Spleen (tissue), 11 donors: ENCODE measurements around the gene GABBR2. TPM values are rescaled to one million over a fixed set of nuclear protein-coding genes. Genes with fewer than 3 reads are reported as not detected.

Experiments
- DNase-seq: peaks from one replicate; pipeline ENCODE4 v3.0.0-alpha.2; 2020
- H3K27ac ChIP-seq, 8 donors: fragments of 200-600 bp; sonication (generic) in 7 of 8; 1 replicate in 4 of 8; 2 replicates in 4 of 8; pipeline versions ENCODE4 v1.5.0 to v1.8.0; 2016 to 2021; ENCODE audit warnings: inconsistent platforms in 4 of 8, mild to moderate bottlenecking in 4 of 8, moderate library complexity in 1 of 8
- H3K27me3 ChIP-seq, 7 donors: fragments of 200-600 bp; sonication (generic) in 6 of 7; replicated peaks in 1 of 7; 1 replicate in 4 of 7; 2 replicates in 3 of 7; pipeline versions ENCODE4 v1.5.0 to v1.8.0; 2016 to 2021; ENCODE audit warnings: inconsistent platforms in 3 of 7, mild to moderate bottlenecking in 1 of 7
- H3K36me3 ChIP-seq, 6 donors: fragments of 200-600 bp; sonication (generic) in 5 of 6; 1 replicate in 4 of 6; 2 replicates in 2 of 6; pipeline versions ENCODE4 v1.5.0 to v1.8.0; 2016 to 2021; ENCODE audit warnings: inconsistent platforms in 2 of 6
- H3K4me1 ChIP-seq, 6 donors: fragments of 200-600 bp; sonication (generic) in 5 of 6; 1 replicate in 3 of 6; 2 replicates in 3 of 6; pipeline versions ENCODE4 v1.5.0 to v1.8.0; 2016 to 2021; ENCODE audit warnings: inconsistent platforms in 3 of 6
- H3K4me3 ChIP-seq, 8 donors: fragments of 200-600 bp; sonication (generic) in 7 of 8; 1 replicate in 4 of 8; 2 replicates in 4 of 8; pipeline versions ENCODE4 v1.5.0 to v1.8.0; 2016 to 2021; ENCODE audit warnings: inconsistent platforms in 4 of 8, mild to moderate bottlenecking in 4 of 8, moderate library complexity in 2 of 8
- H3K9me3 ChIP-seq, 8 donors: fragments of 200-600 bp; sonication (generic) in 7 of 8; 1 replicate in 4 of 8; 2 replicates in 4 of 8; pipeline versions ENCODE4 v1.5.0 to v1.8.0; 2016 to 2021; ENCODE audit warnings: inconsistent platforms in 4 of 8
- POLR2A ChIP-seq, 3 donors: fragments of 450-650 bp; IDR thresholded peaks; one replicate each; pipeline ENCODE4 v1.5.1; 2017; ENCODE audit warnings: antibody characterized with exemption in 3 of 3, mild to moderate bottlenecking in 1 of 3
- POLR2AphosphoS5 ChIP-seq, 3 donors: sonication (generic); formaldehyde crosslinking; IDR thresholded peaks; one replicate each; pipeline ENCODE4 v1.5.1; 2017; ENCODE audit warnings: antibody characterized with exemption in 3 of 3
- WGBS, 5 donors: extraction: QIAGEN DNeasy Blood & Tissue Kit in 3 of 5; methylation state at CpG; one replicate each; pipeline versions ENCODE4 v1.1.5 to v1.1.7; 2013 to 2018; 5-methylcytosine and 5-hydroxymethylcytosine counted together
- intact Hi-C: fragments of 100-400 bp; cut with DNase I; formaldehyde crosslinking; loops from one replicate; pipeline ENCODE4 v1.15.0; 2023; ENCODE audit warnings: low total_unique reads
- polyA plus RNA-seq, 3 donors: library from polyadenylated mRNA; stranded (reverse); fragments of 200-250 nt; gene quantifications; one replicate each; pipeline ENCODE4 v1.2.1, GENCODE V29; 2013
- total RNA-seq, 7 donors: library from RNA; depleted of rRNA in 3 of 7; stranded (reverse); fragments of >200 nt in 3 of 7; fragmentation: NEBNext Ultra II Directional in 4 of 7; extraction: Animal tissue kit (Norgen Biotek cat#: 25700) in 4 of 7; gene quantifications; one replicate each; pipeline versions ENCODE4 v1.1.0 to v1.2.1, GENCODE V29; 2016 to 2021
- TF ChIP-seq, protein P1 (sequence below), 11 experiments: fragments of 200-600 bp in 7 of 11; fragments of 450-650 bp in 4 of 11; sonication (generic) in 4 of 11; IDR thresholded peaks in 8 of 11; conservative IDR thresholded peaks in 3 of 11; 1 replicate in 7 of 11; 2 replicates in 4 of 11; pipeline versions ENCODE4 v1.4.0 to v1.8.0; 2016 to 2021; ENCODE audit warnings: antibody characterized with exemption in 11 of 11, inconsistent platforms in 4 of 11, mild to moderate bottlenecking in 1 of 11
- donor health status: healthy with polysubstance abuse.
- donor health status: DM: no; HTN: no; CAD: no; lungs with moderate emphysema.
- donor health status: DM: no; HTN: no; CAD: no.
- donor health status: Bipolar disorder and iron deficiency.
- donor health status: healthy.
- donor health status: DM: no; HTN: no; CAD: no.
- donor health status: DM: yes; HTN: yes; CAD: no.

GABBR2 gene
- total and polyA plus RNA-seq, 10 donors: 0.03 to 0.32 (median 0.07) TPM; not detected in 7

DNA sequence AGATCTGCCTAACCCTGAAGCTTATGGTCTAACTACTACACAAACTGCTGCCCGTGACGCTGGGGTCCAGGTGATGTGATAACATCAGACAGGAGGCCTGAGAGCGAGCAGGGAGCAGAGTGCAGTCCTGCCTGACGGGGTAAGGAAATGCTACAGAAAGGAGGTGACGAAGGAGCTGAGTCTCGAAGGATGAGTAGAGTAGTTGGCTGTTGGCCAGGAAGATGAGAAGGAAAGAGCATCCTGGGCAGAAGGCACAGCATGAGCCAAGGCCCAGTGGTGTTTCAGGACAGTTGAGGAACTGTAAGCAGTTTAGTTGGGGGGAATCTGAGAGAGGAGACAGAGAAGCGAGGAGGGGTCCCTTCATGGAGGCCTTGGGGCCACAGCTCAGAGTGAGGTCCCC, 317.3 kb downstream of the GABBR2 start:
- TF ChIP-seq POLR2A (IDR thresholded peaks at IDR 0.05) (no peak), POLR2AphosphoS5 (IDR thresholded peaks at IDR 0.05) (no peak)
- TF ChIP-seq, protein P1, sequence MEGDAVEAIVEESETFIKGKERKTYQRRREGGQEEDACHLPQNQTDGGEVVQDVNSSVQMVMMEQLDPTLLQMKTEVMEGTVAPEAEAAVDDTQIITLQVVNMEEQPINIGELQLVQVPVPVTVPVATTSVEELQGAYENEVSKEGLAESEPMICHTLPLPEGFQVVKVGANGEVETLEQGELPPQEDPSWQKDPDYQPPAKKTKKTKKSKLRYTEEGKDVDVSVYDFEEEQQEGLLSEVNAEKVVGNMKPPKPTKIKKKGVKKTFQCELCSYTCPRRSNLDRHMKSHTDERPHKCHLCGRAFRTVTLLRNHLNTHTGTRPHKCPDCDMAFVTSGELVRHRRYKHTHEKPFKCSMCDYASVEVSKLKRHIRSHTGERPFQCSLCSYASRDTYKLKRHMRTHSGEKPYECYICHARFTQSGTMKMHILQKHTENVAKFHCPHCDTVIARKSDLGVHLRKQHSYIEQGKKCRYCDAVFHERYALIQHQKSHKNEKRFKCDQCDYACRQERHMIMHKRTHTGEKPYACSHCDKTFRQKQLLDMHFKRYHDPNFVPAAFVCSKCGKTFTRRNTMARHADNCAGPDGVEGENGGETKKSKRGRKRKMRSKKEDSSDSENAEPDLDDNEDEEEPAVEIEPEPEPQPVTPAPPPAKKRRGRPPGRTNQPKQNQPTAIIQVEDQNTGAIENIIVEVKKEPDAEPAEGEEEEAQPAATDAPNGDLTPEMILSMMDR (IDR thresholded peaks at IDR 0.05 in 8 of 11, conservative IDR thresholded peaks at IDR 0.05 in 3 of 11): no peak
- 82 to 90% (median 89%) methylated on average over 7 of the region's 7 CpGs for WGBS, 5 donors
- Histone ChIP-seq H3K27me3 (peaks cover 0 to 2% (median 0%) of the 10 kb centered on the region in 7 donors), H3K36me3 (no peaks in the 10 kb centered on the region), H3K4me1 (peaks cover 0 to 11% (median 5%) of the 10 kb centered on the region in 6 donors), H3K4me3 (no peak overlapping the region), H3K27ac (peak overlapping the region in 5 of 8 donors; percentile 29 to 82 (median 66)), H3K9me3 (peaks cover 0 to 5% (median 0%) of the 10 kb centered on the region in 8 donors)
- intact Hi-C loops: no loop called here
- DNase-seq: no peak

DNA sequence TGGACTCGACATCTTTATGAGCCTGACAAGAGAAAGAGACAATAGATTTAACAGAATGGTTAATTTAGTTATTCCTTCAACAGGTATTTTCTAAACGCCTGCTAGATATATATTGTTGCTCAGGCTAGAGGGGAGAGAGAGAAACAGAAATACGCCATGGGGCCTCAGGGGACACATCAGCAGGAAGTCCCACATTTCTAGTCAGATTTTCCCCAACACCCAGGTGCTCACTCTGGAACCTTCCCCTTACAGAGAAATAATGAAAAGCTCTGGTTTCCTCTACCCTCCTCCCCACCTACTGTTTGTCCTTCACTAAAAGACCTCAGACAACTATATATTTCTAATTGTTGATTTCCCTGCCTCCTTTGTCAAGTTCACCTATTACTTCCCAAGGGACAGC, 323.0 kb downstream of the GABBR2 start:
- Histone ChIP-seq H3K4me1 (peaks cover 0 to 11% (median 6%) of the 10 kb centered on the region in 6 donors), H3K27ac (peak overlapping the region in 1 of 8 donors; percentile 40), H3K36me3 (no peaks in the 10 kb centered on the region), H3K27me3 (no peaks in the 10 kb centered on the region), H3K4me3 (no peak overlapping the region), H3K9me3 (no peaks in the 10 kb centered on the region)
- no peak for DNase-seq
- 66 to 82% (median 75%) methylated on average over 3 of the region's 3 CpGs for WGBS, 5 donors
- TF ChIP-seq POLR2A (IDR thresholded peaks at IDR 0.05): no peak
- TF ChIP-seq, protein P1 (IDR thresholded peaks at IDR 0.05 in 8 of 11, conservative IDR thresholded peaks at IDR 0.05 in 3 of 11): no peak
- TF ChIP-seq POLR2AphosphoS5 (IDR thresholded peaks at IDR 0.05): no peak
- intact Hi-C loops: no loop called here

DNA sequence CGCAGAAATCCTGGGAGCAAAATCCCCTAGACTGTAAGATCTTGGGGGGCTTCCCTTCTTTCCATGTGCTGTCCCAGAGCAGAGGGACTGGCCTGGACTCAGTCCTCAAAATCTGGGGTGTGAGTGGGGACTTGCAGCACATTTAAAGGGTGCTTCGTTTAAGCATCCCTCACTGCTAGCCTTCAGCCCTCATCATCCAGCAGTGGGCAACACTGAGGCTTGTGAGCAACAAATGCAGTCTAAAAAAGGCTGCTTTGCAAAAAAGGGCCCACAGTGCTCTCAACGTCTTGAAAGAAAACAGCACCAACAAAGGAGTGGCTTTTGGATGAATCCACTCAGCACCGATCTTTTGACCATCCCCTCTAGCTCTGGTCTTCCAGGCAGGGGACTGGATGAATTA, 325.0 kb downstream of the GABBR2 start:
- intact Hi-C loops: no loop called here
- Histone ChIP-seq H3K36me3 (no peaks in the 10 kb centered on the region), H3K4me3 (no peak overlapping the region), H3K4me1 (peaks cover 0 to 26% (median 19%) of the 10 kb centered on the region in 6 donors), H3K9me3 (no peaks in the 10 kb centered on the region), H3K27me3 (no peaks in the 10 kb centered on the region), H3K27ac (no peak overlapping the region)
- DNase-seq: no peak
- WGBS, 5 donors: 68 to 84% (median 80%) methylated on average over 4 of the region's 4 CpGs
- no peak for TF ChIP-seq POLR2A (IDR thresholded peaks at IDR 0.05)
- no peak for TF ChIP-seq POLR2AphosphoS5 (IDR thresholded peaks at IDR 0.05)

DNA sequence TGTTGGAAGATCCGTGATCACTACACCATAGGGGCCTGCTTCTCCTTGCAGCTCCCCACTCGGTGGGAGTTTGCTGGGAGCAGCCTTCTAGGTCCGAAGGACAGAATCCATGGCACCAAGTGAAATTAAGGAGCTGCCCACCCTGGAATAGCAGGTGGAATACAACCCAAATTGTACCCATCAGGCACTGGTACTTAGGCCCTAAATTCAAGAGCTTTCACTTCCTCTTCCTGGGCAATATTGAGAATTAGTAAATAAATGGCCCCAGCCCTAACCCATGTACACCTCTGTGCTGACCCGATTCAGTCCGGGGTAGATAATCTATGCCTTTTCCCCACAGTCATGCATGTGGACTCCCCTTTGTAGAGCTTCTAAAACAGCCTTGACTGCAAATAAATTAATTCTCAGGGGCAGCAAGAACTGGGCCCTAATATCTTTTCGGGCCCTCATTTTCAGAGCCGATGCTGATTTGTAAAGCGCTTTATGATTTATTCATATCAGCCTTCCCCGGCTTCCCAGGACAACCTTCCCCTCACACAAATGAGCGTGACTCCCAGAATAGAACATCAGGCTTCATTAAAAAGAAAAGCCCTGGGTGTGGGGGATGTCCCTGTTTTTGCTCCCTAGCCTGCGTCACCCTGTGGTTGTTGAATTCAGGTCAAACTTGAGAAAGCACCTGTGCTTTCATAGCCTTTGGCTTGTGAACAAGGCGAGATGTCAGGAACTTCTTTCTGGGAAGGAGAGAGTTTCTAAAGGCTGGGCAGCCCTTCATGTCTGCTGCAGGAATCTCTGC, 327.2 kb downstream of the GABBR2 start:
- no peaks in the 10 kb centered on the region for H3K9me3 ChIP-seq
- intact Hi-C loops: no loop called here
- H3K27ac ChIP-seq: peak overlapping the region in 4 of 8 donors; percentile 64 to 83 (median 67)
- WGBS, 5 donors: 80 to 85% (median 82%) methylated on average over 12 of the region's 12 CpGs
- no peaks in the 10 kb centered on the region for H3K36me3 ChIP-seq
- TF ChIP-seq POLR2AphosphoS5 (IDR thresholded peaks at IDR 0.05): no peak
- TF ChIP-seq, protein P1 (IDR thresholded peaks at IDR 0.05 in 8 of 11, conservative IDR thresholded peaks at IDR 0.05 in 3 of 11): no peak
- no peak for TF ChIP-seq POLR2A (IDR thresholded peaks at IDR 0.05)
- no peak overlapping the region for H3K4me3 ChIP-seq
- H3K4me1 ChIP-seq: peaks cover 0 to 26% (median 19%) of the 10 kb centered on the region in 6 donors
- H3K27me3 ChIP-seq: no peaks in the 10 kb centered on the region
- no peak for DNase-seq
